Measurements from ENCODE around the gene LOXL4.

Gene LOXL4

DNA sequence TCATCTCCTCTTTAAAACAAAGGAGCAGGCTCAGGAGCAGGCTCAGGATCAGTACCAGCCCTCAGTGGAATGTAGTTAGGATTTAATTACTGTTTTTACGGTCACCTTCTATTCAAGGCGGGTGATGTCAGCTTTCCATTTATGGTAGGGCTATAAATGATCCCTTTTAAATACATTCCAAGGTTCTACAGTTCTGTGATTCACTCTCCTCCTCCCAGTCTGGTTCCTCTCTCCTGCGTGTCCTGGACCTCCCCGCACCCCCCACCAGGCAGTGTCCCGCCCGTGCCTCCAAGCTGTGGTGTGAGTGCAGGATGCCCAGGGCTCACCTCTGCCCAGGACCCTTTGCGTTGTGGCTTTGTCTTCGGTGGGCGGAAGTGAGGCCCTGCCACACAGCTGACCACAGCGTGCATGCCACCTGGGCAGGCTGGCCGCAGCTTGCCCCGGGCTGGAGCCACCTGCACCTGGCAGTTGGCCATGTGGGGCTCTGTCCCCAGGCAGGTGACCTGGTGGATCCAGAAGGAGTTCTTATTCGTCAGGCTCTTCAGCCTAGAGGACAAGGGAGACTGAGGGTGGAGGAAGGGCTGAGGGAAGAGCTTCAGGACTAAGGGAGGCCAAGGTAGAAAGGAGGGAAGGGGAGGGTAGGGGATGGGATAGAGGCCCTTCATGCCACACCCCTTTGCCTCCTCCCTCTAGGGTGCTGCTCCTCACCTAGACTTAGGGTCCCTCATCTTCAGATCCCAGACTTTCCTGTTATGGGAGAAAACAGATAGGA is 9.1 kb downstream of the LOXL4 start:
- Histone ChIP-seq H3K9ac (ENCODE audit: low read depth in 1 of 2, low read length in 2 of 2) (no peak overlapping the region), H3K27ac (ENCODE audit: low read depth, low read length) (no peak overlapping the region), H3K4me1 (ENCODE audit: control insufficient read depth in 1 of 2, insufficient read depth in 2 of 2, low read length in 2 of 2) (peaks cover 0 to 4% of the 10 kb centered on the region in 2 donors), H3K27me3 (ENCODE audit: control insufficient read depth in 1 of 2, insufficient read depth in 2 of 2, low read length in 2 of 2) (no peaks in the 10 kb centered on the region), H3K4me3 (ENCODE audit: low read depth in 1 of 2, low read length in 2 of 2) (no peak overlapping the region), H3K36me3 (ENCODE audit: control insufficient read depth in 1 of 2, insufficient read depth in 2 of 2, low read length in 2 of 2) (no peaks in the 10 kb centered on the region), H3K9me3 (ENCODE audit: control insufficient read depth in 1 of 2, low read length in 2 of 2) (no peaks in the 10 kb centered on the region)

DNA sequence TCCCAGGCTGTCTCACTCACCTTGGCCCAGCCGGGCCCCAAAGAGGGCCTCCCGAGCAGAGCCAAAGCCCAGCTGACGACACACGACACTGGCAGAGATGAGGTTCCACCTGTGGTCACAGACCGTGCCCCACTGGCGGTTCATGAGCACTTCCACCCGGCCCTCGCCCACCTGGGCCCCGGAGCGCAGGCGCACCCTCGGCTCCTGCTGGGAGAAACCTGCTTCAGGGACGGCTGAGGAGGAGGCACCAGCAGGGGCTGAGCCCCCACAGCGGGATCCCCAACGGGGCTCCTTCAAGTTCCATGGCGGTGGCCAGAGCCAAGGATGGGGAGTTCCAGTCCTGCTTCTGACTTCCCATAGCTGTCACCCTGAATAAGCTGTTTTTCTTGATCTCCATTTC is 10.0 kb downstream of the LOXL4 start:
- no peak overlapping the region for H3K27ac ChIP-seq (ENCODE audit: low read depth, low read length)

DNA sequence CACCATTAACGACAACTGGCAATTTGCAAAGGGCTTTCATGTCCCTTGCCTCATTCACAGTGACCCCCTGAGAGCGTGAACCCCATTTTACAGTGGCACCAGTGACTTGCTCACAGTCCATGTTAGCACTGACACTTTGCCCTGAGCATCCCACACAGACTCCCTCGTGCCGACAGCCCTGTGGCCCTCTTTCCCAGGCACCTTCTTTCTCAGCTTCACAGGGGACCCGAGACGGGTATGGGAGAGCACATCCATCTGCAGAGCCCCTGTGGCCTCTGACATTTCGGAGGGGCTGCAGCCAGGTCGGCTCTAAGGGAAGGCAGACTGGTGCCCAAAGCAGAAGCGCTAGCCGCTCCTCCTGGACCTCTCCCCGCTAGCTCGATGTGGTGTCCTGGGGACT is 10.8 kb downstream of the LOXL4 start:
- Histone ChIP-seq H3K27ac (ENCODE audit: low read depth, low read length) (no peak overlapping the region), H3K4me1 (ENCODE audit: control insufficient read depth in 1 of 2, insufficient read depth in 2 of 2, low read length in 2 of 2) (peaks cover 0 to 4% of the 10 kb centered on the region in 2 donors), H3K36me3 (ENCODE audit: control insufficient read depth in 1 of 2, insufficient read depth in 2 of 2, low read length in 2 of 2) (peaks cover 0 to 6% of the 10 kb centered on the region in 2 donors), H3K9me3 (ENCODE audit: control insufficient read depth in 1 of 2, low read length in 2 of 2) (no peaks in the 10 kb centered on the region), H3K4me3 (ENCODE audit: low read depth in 1 of 2, low read length in 2 of 2) (no peak overlapping the region), H3K27me3 (ENCODE audit: control insufficient read depth in 1 of 2, insufficient read depth in 2 of 2, low read length in 2 of 2) (no peaks in the 10 kb centered on the region), H3K9ac (ENCODE audit: low read depth in 1 of 2, low read length in 2 of 2) (no peak overlapping the region)

More for the DNA sequence above, 10.0 kb downstream of the LOXL4 start:
- no peaks in the 10 kb centered on the region for H3K27me3 ChIP-seq (ENCODE audit: control insufficient read depth in 1 of 2, insufficient read depth in 2 of 2, low read length in 2 of 2)
- peaks cover 0 to 3% of the 10 kb centered on the region in 2 donors for H3K36me3 ChIP-seq (ENCODE audit: control insufficient read depth in 1 of 2, insufficient read depth in 2 of 2, low read length in 2 of 2)
- H3K4me3 ChIP-seq (ENCODE audit: low read depth in 1 of 2, low read length in 2 of 2), result no peak overlapping the region
- H3K4me1 ChIP-seq (ENCODE audit: control insufficient read depth in 1 of 2, insufficient read depth in 2 of 2, low read length in 2 of 2), result peaks cover 0 to 4% of the 10 kb centered on the region in 2 donors
- no peak overlapping the region for H3K9ac ChIP-seq (ENCODE audit: low read depth in 1 of 2, low read length in 2 of 2)
- no peaks in the 10 kb centered on the region for H3K9me3 ChIP-seq (ENCODE audit: control insufficient read depth in 1 of 2, low read length in 2 of 2)

DNA sequence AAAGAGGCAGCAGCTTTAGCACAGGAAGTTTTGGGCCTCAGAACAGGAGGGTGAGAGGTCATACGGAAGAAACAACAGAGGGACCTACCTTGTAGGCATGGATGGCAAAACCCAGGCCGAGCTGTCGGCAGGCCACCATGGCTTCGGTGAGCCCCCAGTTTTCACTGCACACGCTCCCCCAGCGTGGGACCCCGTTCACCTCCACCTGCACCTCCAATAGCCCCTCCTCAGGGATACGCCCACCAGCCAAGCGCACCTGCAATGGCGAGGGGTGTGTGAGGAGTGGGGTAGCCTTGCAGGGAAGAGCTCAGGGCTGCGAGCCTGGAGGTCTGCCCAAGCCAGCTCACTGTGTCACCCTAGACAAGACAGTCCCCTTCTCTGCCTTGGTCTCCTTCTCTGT is 11.3 kb downstream of the LOXL4 start:
- no peak overlapping the region for H3K4me3 ChIP-seq (ENCODE audit: low read depth in 1 of 2, low read length in 2 of 2)
- H3K27me3 ChIP-seq (ENCODE audit: control insufficient read depth in 1 of 2, insufficient read depth in 2 of 2, low read length in 2 of 2), result no peaks in the 10 kb centered on the region
- peaks cover 0 to 8% of the 10 kb centered on the region in 2 donors for H3K36me3 ChIP-seq (ENCODE audit: control insufficient read depth in 1 of 2, insufficient read depth in 2 of 2, low read length in 2 of 2)
- no peaks in the 10 kb centered on the region for H3K9me3 ChIP-seq (ENCODE audit: control insufficient read depth in 1 of 2, low read length in 2 of 2)
- peaks cover 0 to 4% of the 10 kb centered on the region in 2 donors for H3K4me1 ChIP-seq (ENCODE audit: control insufficient read depth in 1 of 2, insufficient read depth in 2 of 2, low read length in 2 of 2)
- no peak overlapping the region for H3K9ac ChIP-seq (ENCODE audit: low read depth in 1 of 2, low read length in 2 of 2)
- no peak overlapping the region for H3K27ac ChIP-seq (ENCODE audit: low read depth, low read length)

DNA sequence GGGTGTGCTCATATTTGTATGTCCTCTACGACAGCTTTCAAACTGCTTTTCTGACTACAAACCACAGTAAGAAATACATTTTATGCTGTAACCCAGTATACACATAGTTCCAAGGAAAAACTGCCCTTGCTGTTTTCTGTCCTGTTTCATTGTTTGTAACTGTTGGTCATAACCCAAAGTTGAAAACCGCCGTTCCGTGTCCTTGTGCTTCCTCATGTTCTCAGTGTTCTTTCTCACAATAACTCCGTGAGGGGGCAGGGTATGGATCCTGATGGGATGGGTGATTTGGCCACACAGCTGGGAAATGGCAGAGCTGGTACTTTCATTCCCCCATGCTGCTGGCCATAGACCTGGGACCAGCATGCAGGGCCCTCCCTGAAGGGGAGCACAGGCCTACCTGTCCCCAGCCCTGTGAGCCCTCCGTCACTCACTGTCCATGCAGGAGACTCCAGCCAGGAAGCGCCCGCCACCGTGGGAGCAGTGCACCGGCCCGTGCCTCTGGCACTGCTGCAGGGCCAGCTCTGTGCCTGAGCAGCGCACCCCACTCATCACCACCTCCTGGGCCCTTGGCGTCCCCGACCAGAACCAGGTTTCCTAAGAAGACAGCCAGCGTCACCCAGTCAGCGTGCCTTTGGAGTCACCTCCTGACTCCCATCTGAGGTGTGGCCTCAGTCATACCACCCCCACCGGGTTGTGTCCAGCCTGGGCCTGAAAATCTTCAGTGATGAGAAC is 12.7 kb downstream of the LOXL4 start:
- Histone ChIP-seq H3K36me3 (ENCODE audit: control insufficient read depth in 1 of 2, insufficient read depth in 2 of 2, low read length in 2 of 2) (peaks cover 9 to 20% of the 10 kb centered on the region in 2 donors), H3K4me1 (ENCODE audit: control insufficient read depth in 1 of 2, insufficient read depth in 2 of 2, low read length in 2 of 2) (peaks cover 0 to 4% of the 10 kb centered on the region in 2 donors), H3K9me3 (ENCODE audit: control insufficient read depth in 1 of 2, low read length in 2 of 2) (no peaks in the 10 kb centered on the region)

DNA sequence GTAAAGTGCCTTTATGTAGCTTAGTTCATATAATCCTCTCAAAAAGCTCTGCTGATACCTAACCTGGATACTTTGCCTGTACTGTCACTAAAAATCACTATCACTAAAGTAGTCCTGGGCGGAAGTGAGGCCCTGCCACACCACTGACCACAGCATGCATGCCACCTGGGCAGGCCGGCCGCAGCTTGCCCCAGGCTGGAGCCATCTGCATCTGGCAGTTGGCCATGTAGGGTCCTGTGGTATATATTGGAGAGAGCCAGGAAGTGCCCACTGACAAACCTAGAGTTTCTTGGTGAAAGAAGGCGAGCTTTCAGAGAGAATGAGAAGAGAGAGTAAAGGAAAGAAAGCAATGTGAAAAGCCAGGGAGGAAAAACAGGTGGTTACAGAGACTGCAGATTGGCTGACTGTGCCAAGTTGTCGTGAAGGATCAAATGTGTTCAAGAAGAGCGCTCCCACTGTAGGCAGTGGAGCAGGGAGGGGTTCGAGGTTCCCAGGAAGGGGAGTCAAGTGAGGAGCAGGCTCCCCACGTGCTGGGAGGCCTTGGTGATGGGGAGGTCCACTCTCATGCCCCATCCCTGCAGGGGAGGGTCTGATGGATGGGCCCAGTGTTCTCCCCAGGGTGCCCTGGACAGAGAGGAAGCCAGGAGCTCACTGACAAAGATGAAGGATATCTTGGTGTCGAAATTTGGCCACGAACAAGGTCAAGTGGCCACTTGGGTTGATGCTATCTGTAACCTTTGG is 13.6 kb downstream of the LOXL4 start:
- Histone ChIP-seq H3K4me3 (ENCODE audit: low read depth in 1 of 2, low read length in 2 of 2) (no peak overlapping the region), H3K36me3 (ENCODE audit: control insufficient read depth in 1 of 2, insufficient read depth in 2 of 2, low read length in 2 of 2) (peaks cover 13 to 24% of the 10 kb centered on the region in 2 donors), H3K27ac (ENCODE audit: low read depth, low read length) (no peak overlapping the region), H3K9ac (ENCODE audit: low read depth in 1 of 2, low read length in 2 of 2) (no peak overlapping the region), H3K4me1 (ENCODE audit: control insufficient read depth in 1 of 2, insufficient read depth in 2 of 2, low read length in 2 of 2) (peaks cover 0 to 4% of the 10 kb centered on the region in 2 donors), H3K9me3 (ENCODE audit: control insufficient read depth in 1 of 2, low read length in 2 of 2) (no peaks in the 10 kb centered on the region), H3K27me3 (ENCODE audit: control insufficient read depth in 1 of 2, insufficient read depth in 2 of 2, low read length in 2 of 2) (no peaks in the 10 kb centered on the region)

More for the DNA sequence above, 12.7 kb downstream of the LOXL4 start:
- Histone ChIP-seq H3K4me3 (ENCODE audit: low read depth in 1 of 2, low read length in 2 of 2) (no peak overlapping the region), H3K9ac (ENCODE audit: low read depth in 1 of 2, low read length in 2 of 2) (no peak overlapping the region), H3K27me3 (ENCODE audit: control insufficient read depth in 1 of 2, insufficient read depth in 2 of 2, low read length in 2 of 2) (no peaks in the 10 kb centered on the region), H3K27ac (ENCODE audit: low read depth, low read length) (no peak overlapping the region)

DNA sequence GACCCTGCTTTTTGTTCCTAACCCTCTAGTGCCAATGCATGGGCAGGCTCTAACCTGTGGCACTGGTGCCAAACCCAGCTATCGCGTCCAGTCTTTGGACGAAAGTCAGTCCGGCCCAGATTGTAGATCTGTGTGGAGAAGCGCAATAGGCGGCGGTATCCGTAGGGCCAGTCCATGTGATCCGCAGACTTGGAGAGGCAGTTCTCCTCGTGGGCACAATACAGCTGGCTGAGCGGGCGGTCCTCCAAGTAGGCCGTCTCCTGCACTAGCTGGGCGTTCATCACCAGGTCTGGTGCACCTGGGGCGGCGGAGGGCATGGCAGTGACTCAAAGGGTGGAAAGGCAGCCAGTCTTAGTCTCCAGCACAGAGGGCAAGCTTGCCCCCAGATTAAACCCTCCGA is 14.5 kb downstream of the LOXL4 start:
- H3K27ac ChIP-seq (ENCODE audit: low read depth, low read length), result no peak overlapping the region
- peaks cover 13 to 33% of the 10 kb centered on the region in 2 donors for H3K36me3 ChIP-seq (ENCODE audit: control insufficient read depth in 1 of 2, insufficient read depth in 2 of 2, low read length in 2 of 2)
- H3K4me1 ChIP-seq (ENCODE audit: control insufficient read depth in 1 of 2, insufficient read depth in 2 of 2, low read length in 2 of 2), result peaks cover 0 to 4% of the 10 kb centered on the region in 2 donors
- no peak overlapping the region for H3K9ac ChIP-seq (ENCODE audit: low read depth in 1 of 2, low read length in 2 of 2)
- H3K27me3 ChIP-seq (ENCODE audit: control insufficient read depth in 1 of 2, insufficient read depth in 2 of 2, low read length in 2 of 2), result no peaks in the 10 kb centered on the region
- H3K9me3 ChIP-seq (ENCODE audit: control insufficient read depth in 1 of 2, low read length in 2 of 2), result no peaks in the 10 kb centered on the region
- H3K4me3 ChIP-seq (ENCODE audit: low read depth in 1 of 2, low read length in 2 of 2), result no peak overlapping the region

DNA sequence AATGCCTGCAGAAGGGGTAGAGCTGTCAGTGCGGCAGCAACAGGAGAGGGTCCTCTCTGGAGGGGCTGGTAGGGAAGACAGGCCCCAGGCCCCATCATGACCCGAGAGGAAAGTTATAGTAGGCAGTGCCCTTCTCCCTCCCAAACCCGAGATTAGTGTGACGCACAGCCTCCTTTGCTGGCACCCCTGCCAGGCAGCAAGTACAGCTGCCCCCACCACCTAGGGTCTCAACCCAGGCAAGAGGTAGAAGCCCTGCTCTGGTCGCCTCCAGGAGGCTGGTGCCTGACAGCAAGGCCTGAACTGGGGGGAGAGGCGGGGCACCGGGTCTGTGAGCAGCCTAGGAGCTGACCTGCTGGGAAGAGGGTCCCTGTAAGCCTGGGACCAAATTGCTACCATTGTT is 15.5 kb downstream of the LOXL4 start:
- Histone ChIP-seq H3K4me3 (ENCODE audit: low read depth in 1 of 2, low read length in 2 of 2) (no peak overlapping the region), H3K9me3 (ENCODE audit: control insufficient read depth in 1 of 2, low read length in 2 of 2) (no peaks in the 10 kb centered on the region), H3K27me3 (ENCODE audit: control insufficient read depth in 1 of 2, insufficient read depth in 2 of 2, low read length in 2 of 2) (no peaks in the 10 kb centered on the region), H3K4me1 (ENCODE audit: control insufficient read depth in 1 of 2, insufficient read depth in 2 of 2, low read length in 2 of 2) (peaks cover 2 to 4% of the 10 kb centered on the region in 2 donors), H3K27ac (ENCODE audit: low read depth, low read length) (no peak overlapping the region), H3K36me3 (ENCODE audit: control insufficient read depth in 1 of 2, insufficient read depth in 2 of 2, low read length in 2 of 2) (peaks cover 19 to 42% of the 10 kb centered on the region in 2 donors), H3K9ac (ENCODE audit: low read depth in 1 of 2, low read length in 2 of 2) (no peak overlapping the region)

DNA sequence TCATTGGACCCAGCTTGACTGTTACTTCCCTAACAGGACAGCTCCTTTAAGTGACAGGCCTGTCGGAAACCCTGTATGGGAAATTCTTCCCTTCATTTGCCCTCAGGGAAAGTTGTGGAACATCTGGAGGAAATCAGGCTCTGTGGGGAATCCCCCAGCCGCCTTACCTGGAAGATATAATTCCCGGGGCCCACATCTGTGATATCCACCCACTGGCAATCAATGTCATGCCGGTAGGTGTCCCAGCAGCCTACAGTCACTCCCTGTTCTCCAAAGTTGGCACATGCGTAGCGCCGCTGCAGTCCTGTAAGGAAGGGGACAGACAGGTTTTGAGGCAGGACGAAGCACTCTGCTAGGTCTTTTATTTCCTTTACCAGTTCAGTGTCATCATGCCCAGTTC is 16.6 kb downstream of the LOXL4 start:
- Histone ChIP-seq H3K9me3 (ENCODE audit: control insufficient read depth in 1 of 2, low read length in 2 of 2) (no peaks in the 10 kb centered on the region), H3K4me3 (ENCODE audit: low read depth in 1 of 2, low read length in 2 of 2) (no peak overlapping the region), H3K27me3 (ENCODE audit: control insufficient read depth in 1 of 2, insufficient read depth in 2 of 2, low read length in 2 of 2) (no peaks in the 10 kb centered on the region), H3K36me3 (ENCODE audit: control insufficient read depth in 1 of 2, insufficient read depth in 2 of 2, low read length in 2 of 2) (peaks cover 30 to 53% of the 10 kb centered on the region in 2 donors), H3K4me1 (ENCODE audit: control insufficient read depth in 1 of 2, insufficient read depth in 2 of 2, low read length in 2 of 2) (peaks cover 4 to 6% of the 10 kb centered on the region in 2 donors), H3K27ac (ENCODE audit: low read depth, low read length) (no peak overlapping the region), H3K9ac (ENCODE audit: low read depth in 1 of 2, low read length in 2 of 2) (no peak overlapping the region)

DNA sequence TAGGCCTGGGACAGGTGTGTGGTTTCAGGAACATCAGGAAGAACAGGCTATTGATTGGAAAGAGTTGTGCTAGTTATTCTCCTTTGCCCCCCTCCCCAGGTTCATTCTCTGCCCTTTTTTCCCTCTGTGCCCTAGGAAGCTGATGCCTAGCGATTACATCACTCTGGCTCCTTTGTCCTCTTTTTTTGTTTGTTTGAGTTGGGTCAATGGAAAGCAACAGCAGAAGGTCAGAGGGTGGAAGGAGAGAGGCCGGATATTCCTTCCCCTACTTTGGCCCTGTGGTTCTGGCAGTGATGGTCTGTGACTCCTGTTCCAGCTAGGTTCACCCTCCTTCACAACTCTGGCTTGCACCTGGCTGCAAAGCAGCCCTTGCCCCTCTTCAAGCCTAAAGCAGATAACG is 18.9 kb downstream of the LOXL4 start:
- Histone ChIP-seq H3K27ac (ENCODE audit: low read depth, low read length) (no peak overlapping the region), H3K9me3 (ENCODE audit: control insufficient read depth in 1 of 2, low read length in 2 of 2) (no peaks in the 10 kb centered on the region), H3K36me3 (ENCODE audit: control insufficient read depth in 1 of 2, insufficient read depth in 2 of 2, low read length in 2 of 2) (peaks cover 37 to 72% of the 10 kb centered on the region in 2 donors), H3K4me1 (ENCODE audit: control insufficient read depth in 1 of 2, insufficient read depth in 2 of 2, low read length in 2 of 2) (peaks cover 0 to 6% of the 10 kb centered on the region in 2 donors), H3K27me3 (ENCODE audit: control insufficient read depth in 1 of 2, insufficient read depth in 2 of 2, low read length in 2 of 2) (no peaks in the 10 kb centered on the region), H3K9ac (ENCODE audit: low read depth in 1 of 2, low read length in 2 of 2) (no peak overlapping the region), H3K4me3 (ENCODE audit: low read depth in 1 of 2, low read length in 2 of 2) (no peak overlapping the region)

All from duodenal mucosa (tissue), 2 donors.